GM12892 (cell line): ENCODE measurements around the gene FSTL4.

Source experiments
- POLR2AphosphoS5 ChIP-seq: IDR thresholded peaks from 2 replicates; pipeline ENCODE4 v1.6.1; 2011; ENCODE audit warnings: low read depth, low read length, control low read depth
- TAF1 ChIP-seq: IDR thresholded peaks from 2 replicates; pipeline ENCODE4 v1.6.1; 2011; ENCODE audit warnings: low read depth, mild to moderate bottlenecking, control low read depth, low read length, borderline replicate concordance

- TF ChIP-seq POLR2AphosphoS5, result no peak
- no peak for TF ChIP-seq TAF1
These were observed 381.3 kb downstream of the FSTL4 start for GRCh38 chr5:133230823-133231578.
